Activated CD4-positive, alpha-beta memory T cell treated with anti-CD3 and anti-CD28 coated beads for 36 hours (primary cell): ENCODE measurements around the gene THSD8. TPM values are rescaled to one million over a fixed set of nuclear protein-coding genes. Genes with fewer than 3 reads are reported as not detected.

Experiments
- CTCF ChIA-PET: fragments of 350-600 bp; sonication (Branson Sonifier 250); formaldehyde crosslinking; loops from one replicate; lab custom pipeline; 2021; ENCODE audit warnings: antibody characterized with exemption, inconsistent platforms; lab: Charles Lee
- POLR2A ChIA-PET: fragments of 350-600 bp; sonication (Branson Sonifier 250); formaldehyde crosslinking; loops from one replicate; lab custom pipeline; 2021; ENCODE audit warnings: antibody characterized with exemption; lab: Charles Lee
- DNase-seq: peaks from one replicate; pipeline ENCODE4 v3.0.0-alpha.2; 2020
- H3K27ac Mint-ChIP-seq: one replicate; pipeline ENCODE4 v1.8.0; 2021; ENCODE audit warnings: mixed read lengths
- H3K27me3 Mint-ChIP-seq: one replicate; pipeline ENCODE4 v1.8.0; 2021; ENCODE audit warnings: mixed read lengths
- H3K36me3 Mint-ChIP-seq: one replicate; pipeline ENCODE4 v1.8.0; 2021; ENCODE audit warnings: mixed read lengths
- H3K4me1 Mint-ChIP-seq: one replicate; pipeline ENCODE4 v1.8.0; 2021; ENCODE audit warnings: low read depth, mixed read lengths
- H3K4me3 Mint-ChIP-seq: one replicate; pipeline ENCODE4 v1.8.0; 2021; ENCODE audit warnings: mild to moderate bottlenecking, mixed read lengths
- H3K9me3 Mint-ChIP-seq: one replicate; pipeline ENCODE4 v1.8.0; 2021; ENCODE audit warnings: mixed read lengths
- intact Hi-C: fragments of 100-400 bp; cut with micrococcal nuclease; formaldehyde crosslinking; loops from one replicate; pipeline ENCODE4 v1.15.1; 2023
- total RNA-seq, 2 experiments: library from RNA; stranded (reverse); gene quantifications; one replicate each; pipeline ENCODE4 v1.2.3, GENCODE V29; 2021

Gene THSD8
- total RNA-seq, 2 experiments from 2014 or later, result 42.4 to 44.6 TPM

- no peaks in the 10 kb centered on the region for H3K36me3 Mint-ChIP-seq
- H3K4me3 Mint-ChIP-seq, result peak overlapping the region; percentile 76
- peak overlapping the region; percentile 87 for H3K27ac Mint-ChIP-seq
- H3K4me1 Mint-ChIP-seq, result peaks cover 36% of the 10 kb centered on the region
- ChIA-PET POLR2A (interaction anchor here (1.1 to 4.0 kb wide), 5 partner anchors 9 to 20 kb away, joined by 3 to 89 read pairs (median 19); partner anchors contain the start of gene JUNB), CTCF (interaction anchor here (1.4 to 7.8 kb wide), 6 partner anchors 8 to 68 kb away, joined by 9 to 372 read pairs (median 32); partner anchors contain the start of genes JUNB, PRDX2 and THSD8)
- H3K27me3 Mint-ChIP-seq, result no peaks in the 10 kb centered on the region
- intact Hi-C loops, result loop anchor here (5.0 kb wide), 2 partner anchors 58 to 447 kb away; partner anchors contain the start of genes MAST1 and ZNF563
- H3K9me3 Mint-ChIP-seq, result no peaks in the 10 kb centered on the region
- DNase-seq, result no peak
Measured at GRCh38 chr19:12779162-12779993, 22.5 kb upstream of the THSD8 start.

- H3K4me1 Mint-ChIP-seq, result peaks cover 33% of the 10 kb centered on the region
- H3K9me3 Mint-ChIP-seq, result no peaks in the 10 kb centered on the region
- ChIA-PET POLR2A (interaction anchor here (2.0 to 3.5 kb wide), 2 partner anchors 10 to 13 kb away, joined by 18 to 87 read pairs; partner anchors contain the start of gene JUNB), CTCF (interaction anchor here (0.7 to 3.4 kb wide), 7 partner anchors 10 to 65 kb away, joined by 3 to 32 read pairs (median 5); partner anchors contain the start of gene JUNB)
- DNase-seq, result no peak
- intact Hi-C loops, result loop anchor here (1.0 kb wide), 1 partner anchor 9 kb away; the partner anchor contains the start of gene JUNB
- no peak overlapping the region for H3K4me3 Mint-ChIP-seq
- no peaks in the 10 kb centered on the region for H3K27me3 Mint-ChIP-seq
- H3K27ac Mint-ChIP-seq, result no peak overlapping the region
- H3K36me3 Mint-ChIP-seq, result no peaks in the 10 kb centered on the region
Measured at GRCh38 chr19:12782174-12782423, 19.8 kb upstream of the THSD8 start.

- ChIA-PET POLR2A (interaction anchor here (0.7 to 3.5 kb wide), 5 partner anchors 9 to 370 kb away, joined by 3 to 87 read pairs (median 3); partner anchors contain the start of gene JUNB), CTCF (interaction anchor here (0.6 to 3.4 kb wide), 10 partner anchors 9 to 451 kb away, joined by 3 to 32 read pairs (median 4); partner anchors contain the start of gene JUNB)
- intact Hi-C loops, result loop anchor here (1.0 kb wide), 1 partner anchor 9 kb away; the partner anchor contains the start of gene JUNB
- H3K4me3 Mint-ChIP-seq, result no peak overlapping the region
- H3K36me3 Mint-ChIP-seq, result no peaks in the 10 kb centered on the region
- no peaks in the 10 kb centered on the region for H3K9me3 Mint-ChIP-seq
- DNase-seq, result peak; percentile 92
- peaks cover 30% of the 10 kb centered on the region for H3K4me1 Mint-ChIP-seq
- no peaks in the 10 kb centered on the region for H3K27me3 Mint-ChIP-seq
- no peak overlapping the region for H3K27ac Mint-ChIP-seq
Measured at GRCh38 chr19:12782424-12783290, 19.2 kb upstream of the THSD8 start.

- ChIA-PET POLR2A (interaction anchor here (0.7 to 3.5 kb wide), 5 partner anchors 9 to 370 kb away, joined by 3 to 87 read pairs (median 3); partner anchors contain the start of gene JUNB), CTCF (interaction anchor here (0.6 to 3.4 kb wide), 7 partner anchors 8 to 452 kb away, joined by 3 to 32 read pairs (median 5); partner anchors contain the start of gene JUNB)
- H3K4me1 Mint-ChIP-seq, result peaks cover 32% of the 10 kb centered on the region
- DNase-seq, result peak; percentile 90
- no peak overlapping the region for H3K27ac Mint-ChIP-seq
- no peaks in the 10 kb centered on the region for H3K27me3 Mint-ChIP-seq
- H3K36me3 Mint-ChIP-seq, result no peaks in the 10 kb centered on the region
- intact Hi-C loops, result no loop called here
- no peaks in the 10 kb centered on the region for H3K9me3 Mint-ChIP-seq
- H3K4me3 Mint-ChIP-seq, result no peak overlapping the region
Measured at GRCh38 chr19:12783291-12783848, 18.5 kb upstream of the THSD8 start.

- Mint-ChIP-seq H3K36me3 (no peaks in the 10 kb centered on the region), H3K9me3 (no peaks in the 10 kb centered on the region), H3K4me3 (no peak overlapping the region), H3K27ac (no peak overlapping the region), H3K4me1 (peaks cover 29% of the 10 kb centered on the region), H3K27me3 (no peaks in the 10 kb centered on the region)
- DNase-seq, result peak; percentile 64
- ChIA-PET CTCF (interaction anchor here (1.0 to 3.4 kb wide), 2 partner anchors 12 to 101 kb away, joined by 4 to 32 read pairs; no protein-coding TSS in a partner anchor), POLR2A (interaction anchor here (2.0 to 3.5 kb wide), 2 partner anchors 8 to 11 kb away, joined by 18 to 87 read pairs; partner anchors contain the start of gene JUNB)
- intact Hi-C loops, result no loop called here
Measured at GRCh38 chr19:12783849-12784393, 17.9 kb upstream of the THSD8 start.

GRCh38 chr19:12784394-12784870 is 17.4 kb upstream of the THSD8 start:
- CTCF ChIA-PET, result no interaction called here

GRCh38 chr19:12784871-12785430 is 16.9 kb upstream of the THSD8 start:
- Mint-ChIP-seq H3K36me3 (peaks cover 2% of the 10 kb centered on the region), H3K4me1 (peaks cover 22% of the 10 kb centered on the region), H3K27me3 (no peaks in the 10 kb centered on the region), H3K4me3 (no peak overlapping the region), H3K27ac (no peak overlapping the region), H3K9me3 (no peaks in the 10 kb centered on the region)
- POLR2A ChIA-PET, result no interaction called here
- CTCF ChIA-PET, result interaction anchor here (5.0 kb wide), 1 partner anchor 7 kb away, joined by 41 read pairs; no protein-coding TSS in a partner anchor
- intact Hi-C loops, result no loop called here
- peak; percentile 58 for DNase-seq

More at GRCh38 chr19:12784394-12784870, 17.4 kb upstream of the THSD8 start:
- H3K27me3 Mint-ChIP-seq, result no peaks in the 10 kb centered on the region
- intact Hi-C loops, result no loop called here
- peak; percentile 57 for DNase-seq
- H3K27ac Mint-ChIP-seq, result no peak overlapping the region
- POLR2A ChIA-PET, result no interaction called here
- peaks cover 23% of the 10 kb centered on the region for H3K4me1 Mint-ChIP-seq
- no peak overlapping the region for H3K4me3 Mint-ChIP-seq
- H3K36me3 Mint-ChIP-seq, result peaks cover 2% of the 10 kb centered on the region
- no peaks in the 10 kb centered on the region for H3K9me3 Mint-ChIP-seq

- Mint-ChIP-seq H3K36me3 (peaks cover 2% of the 10 kb centered on the region), H3K9me3 (no peaks in the 10 kb centered on the region), H3K27ac (no peak overlapping the region), H3K4me1 (peaks cover 19% of the 10 kb centered on the region), H3K27me3 (no peaks in the 10 kb centered on the region), H3K4me3 (no peak overlapping the region)
- POLR2A ChIA-PET, result no interaction called here
- intact Hi-C loops, result no loop called here
- CTCF ChIA-PET, result interaction anchor here (2.1 to 5.0 kb wide), 2 partner anchors 8 to 19 kb away, joined by 6 to 41 read pairs; no protein-coding TSS in a partner anchor
- no peak for DNase-seq
Measured at GRCh38 chr19:12785431-12786031, 16.3 kb upstream of the THSD8 start.

- ChIA-PET POLR2A (interaction anchor here (3.4 kb wide), 1 partner anchor 9 kb away, joined by 26 read pairs; no protein-coding TSS in a partner anchor), CTCF (interaction anchor here (2.1 to 5.0 kb wide), 2 partner anchors 9 to 20 kb away, joined by 6 to 41 read pairs; no protein-coding TSS in a partner anchor)
- DNase-seq, result no peak
- H3K27ac Mint-ChIP-seq, result peak overlapping the region; percentile 96
- intact Hi-C loops, result no loop called here
- peaks cover 19% of the 10 kb centered on the region for H3K4me1 Mint-ChIP-seq
- H3K27me3 Mint-ChIP-seq, result no peaks in the 10 kb centered on the region
- H3K9me3 Mint-ChIP-seq, result no peaks in the 10 kb centered on the region
- peaks cover 4% of the 10 kb centered on the region for H3K36me3 Mint-ChIP-seq
- no peak overlapping the region for H3K4me3 Mint-ChIP-seq
Measured at GRCh38 chr19:12786141-12786870, 15.6 kb upstream of the THSD8 start.
